Activated effector memory CD4-positive, alpha-beta T cell treated with Interleukin-2 at 50 U/mL for 16 hours (primary cell): ENCODE measurements around the gene CARS1.

Source experiments
- DNase-seq: peaks from one replicate; pipeline ENCODE4 v3.0.0-alpha.2; 2020

CARS1 gene

DNA sequence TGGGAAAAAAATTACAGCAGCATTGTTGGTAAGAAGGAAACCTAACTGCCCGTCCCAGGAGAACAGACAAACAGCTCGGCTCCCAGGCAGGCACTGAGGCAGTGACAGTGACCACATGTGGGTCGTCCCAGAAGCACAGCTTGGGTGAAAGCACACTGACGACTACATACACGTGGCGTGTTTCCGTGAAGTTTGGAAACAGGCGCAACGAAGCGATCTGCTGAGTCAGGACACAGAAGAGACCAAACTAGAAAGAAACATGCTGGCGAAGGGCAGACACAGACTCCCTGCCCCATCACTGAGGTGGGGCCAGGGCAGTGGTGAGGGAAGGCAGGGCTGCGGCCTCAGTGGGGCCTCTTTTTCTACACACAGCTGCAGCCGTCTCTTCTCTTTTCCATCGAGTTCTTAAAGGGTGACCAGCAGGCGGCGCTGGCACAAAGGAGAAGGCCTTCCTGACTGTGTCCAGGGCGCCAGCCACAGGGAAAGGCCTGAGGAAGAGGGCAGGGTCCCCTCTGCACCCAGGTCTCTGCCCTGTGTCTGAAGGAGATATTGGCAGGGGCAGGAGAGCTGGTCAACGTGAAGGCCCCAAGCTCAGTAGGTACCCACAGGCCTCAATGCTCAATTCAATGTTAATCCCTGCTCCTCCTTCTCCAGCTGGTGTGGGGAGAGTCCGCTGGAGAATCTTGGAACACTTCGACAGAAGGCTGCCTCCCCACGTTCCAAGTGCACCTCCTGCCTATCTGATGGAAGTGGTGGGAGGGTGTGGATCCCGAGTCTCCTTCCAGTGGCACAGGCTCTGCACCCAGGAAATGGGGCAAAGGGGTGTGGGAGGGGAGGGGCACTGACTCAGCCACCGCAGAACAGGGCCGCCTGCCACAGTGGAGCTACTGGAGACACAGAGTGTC lies 19.9 kb downstream of the CARS1 start:
- DNase-seq, result peak; percentile 35

DNA sequence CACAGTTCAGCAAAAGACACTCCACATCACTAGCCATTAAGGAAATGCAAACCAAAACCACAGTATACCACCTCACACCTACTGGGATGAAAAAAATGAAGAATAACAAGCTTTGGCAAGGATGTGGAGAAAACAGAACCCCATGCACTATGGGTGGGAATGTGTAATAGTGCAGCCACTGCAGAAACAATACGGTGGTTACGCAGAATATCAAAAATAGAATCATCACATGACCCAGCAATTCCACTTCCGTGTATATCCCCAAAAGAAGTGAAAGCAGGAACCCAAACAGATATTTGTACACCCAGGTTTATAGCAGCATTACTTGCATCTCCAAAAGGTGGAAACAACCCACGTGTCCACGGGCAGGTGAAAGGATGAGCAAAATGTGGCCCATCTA lies 20.8 kb downstream of the CARS1 start:
- DNase-seq, result no peak

DNA sequence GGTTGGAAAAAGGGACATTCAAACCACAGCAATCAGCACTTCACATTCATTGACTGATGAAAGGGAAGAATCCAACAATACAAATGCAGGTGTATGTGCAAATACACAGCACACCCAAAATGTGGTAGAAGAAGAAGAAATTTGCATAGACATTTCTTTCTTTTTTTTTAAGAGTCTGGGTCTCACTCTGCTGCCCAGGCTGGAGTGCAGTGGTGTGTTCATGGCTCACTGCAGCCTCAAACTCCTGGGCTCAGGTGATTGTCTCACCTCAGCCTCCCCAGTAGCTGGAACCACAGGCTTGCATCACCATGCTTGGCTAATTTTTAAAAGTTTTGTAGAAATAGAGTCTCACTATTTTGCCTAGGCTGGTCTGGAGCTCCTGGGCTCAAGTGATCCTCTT lies 21.9 kb downstream of the CARS1 start:
- no peak for DNase-seq

DNA sequence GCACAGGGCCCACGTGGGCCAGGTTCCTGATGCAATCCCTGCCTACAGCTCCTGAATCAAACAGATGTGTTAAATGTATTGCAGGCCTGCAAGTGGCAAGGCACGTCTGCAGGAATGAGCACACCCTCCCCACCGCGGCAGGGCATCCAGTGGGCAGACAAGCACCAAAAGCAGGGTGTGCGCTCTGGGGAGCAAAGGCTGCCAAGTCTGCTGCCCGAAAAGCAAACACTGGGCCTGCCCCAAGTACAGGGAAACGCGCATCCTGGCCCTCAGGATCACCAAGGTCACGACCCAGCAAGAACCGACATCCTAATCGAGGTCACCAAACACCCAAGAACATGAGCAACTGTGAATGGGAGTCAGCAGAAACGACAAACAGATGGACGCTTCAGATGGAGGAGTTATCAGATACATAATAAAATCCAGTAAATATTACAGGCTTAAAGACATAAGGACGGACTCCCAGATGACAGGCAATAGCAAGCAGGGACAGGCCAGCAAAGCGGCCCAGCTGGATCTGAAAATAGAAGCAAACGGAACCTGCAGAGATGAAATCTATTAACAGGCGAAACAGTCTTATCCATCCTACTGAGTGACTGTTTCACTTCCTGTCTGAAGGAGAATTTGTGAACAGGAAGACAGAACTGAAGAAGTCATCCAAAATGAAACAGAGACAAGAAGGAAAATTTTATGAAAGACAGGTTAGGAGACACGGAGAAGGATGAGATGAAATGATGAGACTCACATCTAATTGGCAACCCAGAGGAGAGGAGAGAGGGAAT lies 26.7 kb downstream of the CARS1 start:
- no peak for DNase-seq

DNA sequence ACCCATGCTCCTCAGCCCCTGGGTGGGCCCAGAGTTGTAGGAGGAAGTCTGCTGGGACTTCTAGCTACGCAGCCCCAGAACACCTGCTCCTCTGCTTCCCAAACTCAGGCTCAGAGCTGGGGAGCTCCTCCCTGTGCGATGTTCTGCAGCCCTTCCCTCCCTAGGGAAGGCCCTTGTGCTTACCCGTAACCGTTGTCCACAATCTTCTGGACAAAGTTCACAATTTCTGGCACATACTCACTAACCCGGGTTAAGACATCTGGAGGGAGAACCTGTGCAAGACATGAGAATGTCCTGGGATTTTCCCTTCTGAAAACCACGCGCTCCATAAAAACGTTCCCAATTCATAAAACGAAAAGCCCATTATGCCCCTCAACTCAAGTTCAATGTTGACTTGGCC lies 28.4 kb downstream of the CARS1 start:
- no peak for DNase-seq

DNA sequence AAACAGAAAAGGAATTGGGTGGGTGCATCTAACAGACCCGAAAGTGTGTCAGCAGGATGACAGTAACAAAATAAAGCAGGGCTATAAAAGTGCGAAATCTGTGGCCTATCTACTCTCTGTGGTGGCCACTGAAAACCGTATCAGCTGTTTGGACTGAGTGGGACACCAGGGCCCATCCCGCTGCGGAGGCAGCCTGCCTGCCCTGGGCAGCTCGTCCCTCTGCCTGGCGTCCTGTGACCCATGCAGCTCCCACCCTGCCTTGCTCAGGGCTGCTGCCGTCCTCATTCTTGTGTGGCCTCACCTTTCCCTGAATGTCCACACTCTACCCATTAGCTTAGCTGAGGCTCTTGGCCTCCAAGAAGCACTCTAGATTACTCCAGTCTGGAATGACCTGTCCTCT lies 30.4 kb downstream of the CARS1 start:
- DNase-seq, result no peak

DNA sequence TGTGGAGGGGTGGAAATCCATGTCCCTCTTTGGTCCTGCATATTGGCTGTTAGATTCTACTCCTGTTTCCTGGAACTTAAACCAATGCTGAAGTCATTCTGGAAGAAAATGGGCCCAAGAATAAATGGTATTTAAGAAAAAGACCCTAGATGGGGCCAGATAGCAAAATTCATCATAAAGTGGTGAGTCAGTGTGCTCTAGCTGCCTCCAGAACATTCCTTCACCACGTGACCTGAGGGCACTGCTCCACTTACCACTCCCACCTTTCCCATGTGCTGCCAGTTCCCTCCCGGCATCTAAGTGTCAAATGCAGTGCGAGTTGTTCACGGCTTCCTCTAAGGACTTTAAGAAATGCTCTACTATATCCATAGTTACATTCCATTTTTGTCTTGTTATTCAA lies 34.2 kb downstream of the CARS1 start:
- DNase-seq, result no peak

DNA sequence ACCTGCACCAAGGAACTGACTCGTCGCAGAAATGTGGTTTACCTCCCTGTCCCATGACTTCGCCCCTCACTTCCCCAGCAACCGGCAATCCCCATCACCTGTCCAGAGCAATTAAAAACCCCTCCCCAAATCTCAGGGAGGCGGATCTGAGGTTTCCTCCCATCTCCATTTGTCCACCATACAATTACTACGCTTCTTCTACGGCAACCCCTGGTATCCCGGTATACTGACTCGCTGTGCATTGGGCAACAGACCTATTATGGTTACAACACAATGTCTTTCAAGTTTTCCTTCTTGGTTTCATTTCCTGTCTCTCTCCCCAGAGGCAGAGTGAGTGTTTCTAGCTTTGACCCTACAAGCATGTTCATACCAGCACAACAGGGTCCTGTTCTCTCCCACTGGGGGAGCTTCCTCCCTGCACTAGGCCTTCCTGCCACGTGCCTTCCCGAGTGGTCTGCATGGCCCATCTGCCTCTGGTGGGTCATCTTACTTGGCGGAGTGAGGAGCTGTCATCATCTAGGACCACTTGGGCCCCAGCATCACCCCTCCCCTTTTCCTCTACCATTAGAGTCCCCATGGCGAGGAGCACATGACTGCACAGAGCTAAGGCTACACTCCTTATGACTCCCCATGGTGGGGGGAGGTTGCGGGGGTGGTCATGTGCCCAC lies 34.8 kb downstream of the CARS1 start:
- no peak for DNase-seq

DNA sequence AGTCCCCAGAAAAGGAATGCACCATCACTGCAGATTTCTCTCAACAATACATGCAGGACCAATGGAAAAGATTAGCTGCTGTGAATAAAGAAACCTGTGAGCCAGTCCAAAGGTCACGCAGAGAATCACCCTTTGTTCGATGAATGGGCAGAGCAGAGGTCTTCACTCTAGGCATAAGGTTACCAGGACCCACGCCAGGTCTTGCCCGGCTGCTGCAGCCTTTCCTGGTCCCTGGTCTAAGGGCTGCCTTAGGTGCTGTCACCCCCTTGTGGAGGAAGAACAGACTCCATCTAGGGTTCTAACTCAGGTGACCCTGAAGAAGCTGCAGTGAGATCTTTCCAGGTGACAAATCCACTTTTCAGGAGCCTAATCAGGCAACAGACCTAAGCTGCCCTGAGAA lies 36.1 kb downstream of the CARS1 start:
- no peak for DNase-seq

DNA sequence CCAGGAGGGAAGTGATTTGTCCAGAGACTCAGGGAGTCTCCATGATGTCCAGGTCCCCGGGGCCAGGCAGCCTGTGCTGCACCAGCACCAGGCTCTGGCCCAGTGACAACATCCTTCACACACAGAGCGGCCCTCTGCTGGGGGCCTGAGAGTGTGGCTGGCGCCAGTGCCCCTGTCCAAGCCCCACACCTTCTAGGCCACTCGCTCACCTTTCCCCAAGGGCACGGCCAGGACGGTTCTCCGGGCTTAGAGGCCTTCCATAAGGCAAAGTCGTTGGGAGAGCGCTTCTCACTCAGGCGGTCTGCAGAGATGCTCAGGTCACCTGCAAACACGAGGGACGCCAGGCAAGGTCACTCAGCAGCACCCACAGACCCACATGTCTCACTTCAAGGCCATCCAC lies 37.2 kb downstream of the CARS1 start:
- DNase-seq, result no peak

DNA sequence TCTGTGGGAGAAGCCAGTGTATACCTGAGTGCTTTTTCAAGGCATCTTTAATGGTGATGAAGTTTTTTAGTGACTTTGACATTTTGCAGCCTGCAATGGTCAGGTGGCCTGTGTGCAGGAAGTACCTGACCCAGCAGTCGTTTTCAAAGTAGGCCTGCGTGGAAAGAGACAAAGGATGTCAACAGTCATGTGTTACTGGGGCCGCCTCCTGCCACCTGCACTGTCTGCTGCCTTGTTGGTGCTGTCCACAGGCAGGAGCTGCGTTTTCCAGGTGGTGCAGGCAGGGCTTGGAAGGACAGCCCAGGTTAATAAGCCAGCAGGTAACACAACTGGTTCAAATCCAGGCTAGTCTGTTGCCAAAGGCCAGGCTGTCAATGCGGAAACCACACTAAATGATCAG lies 38.6 kb downstream of the CARS1 start:
- DNase-seq, result no peak

DNA sequence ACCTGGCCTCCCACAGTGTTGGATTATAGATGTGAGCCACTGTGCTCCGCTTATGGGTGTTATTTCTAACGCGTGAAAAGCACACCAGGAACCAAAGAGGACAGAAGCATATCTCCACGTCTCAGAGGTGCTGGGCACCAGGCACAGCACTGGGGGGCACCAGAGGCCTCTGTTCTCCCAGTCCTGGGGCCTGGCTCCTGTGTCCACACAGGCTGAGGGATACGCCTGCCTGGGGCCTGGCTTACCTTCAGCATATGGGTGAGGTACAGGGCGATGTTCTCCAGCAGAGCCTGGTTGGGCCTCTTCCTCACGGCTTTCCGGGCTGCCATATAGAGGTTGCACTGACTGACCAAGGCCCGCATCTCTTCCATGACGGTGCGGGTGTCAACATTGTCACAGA lies 40.4 kb downstream of the CARS1 start:
- no peak for DNase-seq

DNA sequence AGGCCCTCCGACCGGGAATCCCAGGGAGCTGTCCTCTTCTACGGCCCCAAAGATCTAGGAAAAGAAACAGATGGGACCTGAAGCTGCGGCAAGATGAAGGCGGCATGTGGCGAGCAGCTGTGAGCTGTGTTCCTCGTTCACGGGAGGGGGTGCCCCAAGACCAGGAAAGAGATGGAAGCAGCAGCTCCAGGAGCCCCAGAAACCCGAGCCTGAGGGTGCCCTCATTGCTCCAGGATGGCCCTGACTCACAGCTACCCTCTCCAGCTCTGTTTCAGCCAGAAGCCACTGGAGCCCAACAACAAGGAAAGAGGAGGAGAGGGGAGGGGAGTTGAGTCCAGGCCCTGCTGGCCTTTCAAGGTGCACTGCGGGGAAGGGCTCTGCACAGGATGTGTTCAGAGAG lies 41.4 kb downstream of the CARS1 start:
- no peak for DNase-seq

DNA sequence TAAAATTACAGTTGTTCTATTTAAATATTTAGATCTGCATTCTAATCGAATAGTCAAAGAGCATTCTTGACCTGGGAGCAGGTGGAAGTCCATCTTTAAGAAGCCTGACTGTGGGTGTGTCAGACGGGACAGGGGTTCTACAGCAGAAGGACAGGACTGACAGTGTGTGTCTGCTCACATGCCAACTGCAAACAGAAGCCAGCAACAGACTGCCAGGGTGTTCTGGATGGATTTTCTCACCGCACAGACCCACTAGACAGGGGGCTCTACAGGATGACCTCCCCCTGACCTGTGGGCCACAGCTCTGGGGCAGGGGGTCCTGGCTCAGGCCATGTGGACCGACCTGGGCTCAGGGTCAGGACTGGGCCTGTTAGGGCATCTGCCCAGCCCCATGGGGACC lies 42.3 kb downstream of the CARS1 start:
- DNase-seq, result no peak

DNA sequence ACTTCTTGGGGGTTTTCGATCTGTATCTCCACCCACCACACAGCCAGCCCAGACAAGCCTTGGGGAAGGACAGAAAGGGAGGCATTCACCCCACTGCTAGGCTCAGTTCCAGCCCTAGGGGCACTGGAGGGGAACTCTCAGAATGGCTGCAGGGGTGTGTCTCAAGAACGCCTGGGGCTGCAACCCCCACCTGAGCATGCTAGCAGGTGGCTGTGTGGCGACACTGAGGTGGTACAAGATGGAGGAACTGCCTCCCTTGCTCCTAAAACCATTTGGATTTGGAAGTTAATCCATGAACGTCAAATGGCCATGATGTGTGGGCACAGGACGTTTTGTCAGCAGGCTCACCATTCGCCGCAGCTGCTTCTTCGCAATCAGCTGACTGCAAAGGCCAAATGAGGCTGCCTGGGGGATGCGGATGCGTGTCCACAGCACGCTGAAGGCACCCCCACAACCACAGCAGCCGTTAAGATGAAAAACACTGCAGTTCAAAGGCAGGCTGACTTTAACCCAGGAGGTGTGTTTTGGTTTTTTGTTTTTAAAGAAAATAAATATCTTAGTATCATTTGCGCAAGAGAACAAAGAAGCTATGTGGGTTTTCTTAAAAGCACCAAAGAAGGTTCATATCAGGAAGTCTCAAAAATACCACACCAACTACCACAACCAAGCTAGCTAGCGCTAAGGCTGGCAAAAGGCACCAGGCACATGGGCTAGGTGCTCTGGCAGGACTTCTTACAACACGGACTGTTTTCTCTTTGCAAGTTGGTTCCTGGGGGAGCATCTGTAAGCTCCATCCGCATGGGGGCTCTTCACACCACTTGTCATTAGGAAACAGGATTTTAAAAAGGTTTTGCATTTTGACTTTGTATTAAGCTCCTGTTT lies 42.9 kb downstream of the CARS1 start:
- DNase-seq, result peak; percentile 72

DNA sequence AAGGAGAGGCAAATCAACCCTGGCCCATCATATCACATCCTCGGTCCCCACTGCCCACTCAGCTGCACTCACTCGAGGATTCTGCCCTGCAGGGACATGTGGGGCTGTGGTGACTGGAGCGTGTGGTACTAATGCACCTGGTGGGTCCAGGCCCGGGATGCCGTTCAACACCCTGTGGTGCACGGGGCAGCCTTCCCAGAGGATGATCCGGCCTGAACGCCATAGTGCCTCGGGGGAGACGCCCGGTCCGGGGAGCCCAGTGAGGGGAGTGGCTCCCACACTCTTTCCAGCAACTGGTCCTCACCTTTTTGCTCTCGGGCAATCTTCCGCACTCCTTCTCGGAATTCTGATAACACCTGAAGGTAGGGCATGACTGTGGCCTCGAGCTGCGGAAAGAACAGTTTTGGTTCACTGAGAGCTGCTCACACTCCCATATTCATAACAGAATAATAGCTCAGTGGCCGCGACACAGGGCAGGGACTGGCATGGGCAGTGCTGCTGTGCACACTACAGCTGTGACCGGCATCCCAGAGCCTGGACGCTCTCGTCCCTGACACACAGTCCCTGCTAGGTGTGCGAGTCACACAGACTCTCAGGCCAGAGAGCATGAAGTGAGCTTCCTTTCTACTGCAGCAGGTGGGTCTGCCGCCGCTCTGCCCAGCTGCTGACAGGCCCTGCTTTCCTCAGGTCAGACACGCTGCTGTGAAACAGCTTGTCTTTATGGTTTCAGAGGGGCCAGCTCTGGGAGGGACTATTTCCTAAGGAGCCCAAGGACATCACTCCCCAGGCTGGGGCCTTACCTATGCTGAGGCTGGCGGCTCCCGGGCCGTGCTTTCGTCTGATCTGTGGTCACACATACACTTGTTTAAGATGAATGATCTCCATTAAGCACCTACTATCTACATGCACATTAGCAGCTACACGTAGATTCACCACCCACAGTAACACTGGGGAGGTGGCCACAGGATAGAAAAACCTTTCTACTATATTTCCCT lies 45.0 kb downstream of the CARS1 start:
- DNase-seq, result no peak

DNA sequence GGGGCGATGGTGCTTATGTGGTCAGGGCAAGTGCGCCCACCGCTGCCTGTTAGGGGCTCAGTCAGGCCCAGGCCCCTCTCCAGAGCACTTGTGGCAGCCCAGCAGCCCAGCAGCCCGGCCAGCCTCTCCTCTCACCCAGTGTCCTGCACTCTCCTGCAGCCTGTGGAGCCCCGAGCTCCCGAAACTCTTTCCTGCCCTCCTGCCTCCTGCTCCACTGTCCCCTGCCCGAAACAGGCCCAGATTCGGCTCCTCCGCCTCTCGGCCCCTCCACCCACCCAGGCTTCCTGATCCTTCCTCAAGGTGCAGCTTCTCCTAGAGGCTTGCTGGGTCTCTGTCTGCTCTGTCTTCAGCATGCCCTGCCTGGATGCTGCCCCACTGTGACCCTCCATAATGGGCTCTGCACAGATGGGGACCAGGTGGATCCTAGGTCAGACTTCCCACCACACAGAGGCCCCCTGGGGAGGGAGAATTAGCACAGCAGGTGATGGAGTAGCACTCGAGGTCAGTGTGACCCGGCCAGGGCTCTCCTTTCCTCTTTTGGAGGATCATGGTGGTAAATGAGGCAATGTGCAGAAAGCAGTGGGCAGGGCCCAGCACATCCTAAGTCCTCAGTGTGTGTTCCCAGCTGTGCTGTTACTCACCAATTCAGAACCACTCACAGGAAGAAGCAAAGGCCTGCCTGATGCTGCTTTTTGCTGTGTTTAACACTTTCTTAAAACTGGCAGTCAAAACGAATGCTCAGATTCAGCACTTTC lies 46.5 kb downstream of the CARS1 start:
- DNase-seq, result no peak

DNA sequence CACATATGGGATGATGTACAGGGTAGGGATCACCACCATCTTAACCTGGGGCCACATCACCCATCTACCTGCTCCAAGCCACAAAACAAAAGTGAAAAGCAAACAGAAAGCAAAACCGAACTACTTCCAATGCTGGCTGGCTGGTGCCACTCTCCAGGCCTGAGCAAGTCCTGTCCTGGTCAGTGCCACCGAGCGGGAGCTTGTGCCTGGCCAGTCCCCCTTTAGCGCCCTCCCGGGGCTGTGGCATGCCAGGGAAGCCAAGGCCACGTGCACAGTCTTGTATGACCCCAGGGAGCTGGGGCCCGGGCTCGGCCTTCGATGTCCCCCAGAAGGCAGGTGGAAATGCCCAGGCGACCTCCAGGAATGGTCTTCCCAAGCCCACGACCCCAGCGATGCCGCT lies 47.2 kb downstream of the CARS1 start:
- DNase-seq, result no peak

DNA sequence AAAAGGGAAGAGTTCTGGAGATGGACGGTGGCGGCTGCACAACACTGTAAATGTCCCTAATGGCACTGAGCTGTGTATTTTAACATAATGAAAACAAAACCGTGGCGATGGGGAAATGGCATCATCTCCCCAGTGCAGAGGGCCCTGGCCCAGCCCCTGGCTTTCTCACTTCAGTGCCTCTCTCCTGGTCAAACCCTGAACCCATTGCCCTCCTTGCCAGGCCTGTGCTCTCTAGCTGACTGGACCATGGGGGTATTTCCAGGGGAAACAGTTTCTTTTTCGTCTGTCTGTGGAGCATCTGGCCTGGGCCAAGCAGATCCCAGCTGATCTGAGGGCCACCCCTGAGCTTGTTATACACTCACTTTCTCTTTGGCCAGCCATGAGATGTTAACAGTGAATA lies 47.7 kb downstream of the CARS1 start:
- no peak for DNase-seq

DNA sequence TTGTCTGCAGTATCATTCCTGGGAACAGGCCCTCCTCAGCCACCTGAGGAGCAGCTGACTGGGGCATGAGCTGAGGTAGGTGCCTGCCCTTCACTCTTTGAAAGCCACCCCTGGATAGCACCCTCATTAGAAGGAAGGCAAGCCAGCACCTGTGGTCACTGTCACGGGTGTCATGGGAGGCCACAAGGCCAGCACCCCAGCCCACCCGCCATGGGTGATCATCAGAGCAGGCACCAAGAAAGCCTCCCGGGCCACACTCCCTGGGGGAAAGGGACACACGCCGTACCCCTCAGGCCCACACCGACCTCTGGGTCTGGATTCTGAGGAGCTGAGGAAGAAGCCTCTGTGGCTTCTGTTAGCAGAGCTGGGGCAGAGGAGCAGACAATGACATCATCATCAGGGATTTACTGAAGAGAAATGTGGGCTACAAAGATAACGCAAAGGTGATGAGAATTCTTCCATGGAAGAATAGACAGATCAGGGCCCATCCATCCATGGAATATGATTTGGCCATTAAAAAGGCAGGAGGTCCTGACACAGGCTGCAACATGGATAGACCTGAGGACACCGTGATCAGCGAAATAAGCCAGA lies 48.4 kb downstream of the CARS1 start:
- no peak for DNase-seq
